ENCODE data around the gene BST1.
"Not testable (repeated sequence)": the region's sequence is repeated elsewhere in the genome, so short reads cannot be mapped to it uniquely, and the experiment has no call there.

BST1 gene

GRCh38 chr4:15714646-15715435, 12.0 kb downstream of the BST1 start:
- no peak for DNase-seq

- DNase-seq = no peak
Measured at GRCh38 chr4:15716115-15716514, 13.2 kb downstream of the BST1 start.

GRCh38 chr4:15717086-15717485, 14.2 kb downstream of the BST1 start:
- DNase-seq = no peak

GRCh38 chr4:15717657-15718416, 15.0 kb downstream of the BST1 start:
- DNase-seq = no peak

- no peak for DNase-seq
Measured at GRCh38 chr4:15718465-15718864, 15.6 kb downstream of the BST1 start.

GRCh38 chr4:15718959-15719358, 16.1 kb downstream of the BST1 start:
- no peak for DNase-seq

GRCh38 chr4:15719506-15719905, 16.6 kb downstream of the BST1 start:
- no peak for DNase-seq

GRCh38 chr4:15720851-15721250, 18.0 kb downstream of the BST1 start:
- no peak for DNase-seq

- DNase-seq = no peak
Measured at GRCh38 chr4:15725608-15726007, 22.7 kb downstream of the BST1 start.

- DNase-seq = no peak
Measured at GRCh38 chr4:15729910-15730533, 27.2 kb downstream of the BST1 start.

- not testable (repeated sequence) for DNase-seq
Measured at GRCh38 chr4:15733061-15733460, 30.2 kb downstream of the BST1 start.

GRCh38 chr4:15735536-15735935, 32.7 kb downstream of the BST1 start:
- DNase-seq = no peak

- no peak for DNase-seq
Measured at GRCh38 chr4:15736514-15737050, 33.7 kb downstream of the BST1 start.

- no peak for DNase-seq
Measured at GRCh38 chr4:15737255-15737654, 34.4 kb downstream of the BST1 start.

- no peak for DNase-seq
Measured at GRCh38 chr4:15738877-15739276, 36.0 kb downstream of the BST1 start.

- no peak for DNase-seq
Measured at GRCh38 chr4:15740764-15741404, 38.0 kb downstream of the BST1 start.

- no peak for DNase-seq
Measured at GRCh38 chr4:15742083-15742582, 39.3 kb downstream of the BST1 start.

GRCh38 chr4:15742637-15743036, 39.8 kb downstream of the BST1 start:
- DNase-seq = no peak

- DNase-seq = no peak
Measured at GRCh38 chr4:15744016-15744545, 41.2 kb downstream of the BST1 start.

- no peak for DNase-seq
Measured at GRCh38 chr4:15746110-15746509, 43.2 kb downstream of the BST1 start.

- DNase-seq = no peak
Measured at GRCh38 chr4:15749001-15749400, 46.1 kb downstream of the BST1 start.

GRCh38 chr4:15751153-15751552, 48.3 kb downstream of the BST1 start:
- DNase-seq = no peak

GRCh38 chr4:15753081-15753480, 50.2 kb downstream of the BST1 start:
- no peak for DNase-seq

Data from right hindlimb (tissue), 1 donor.